ENCODE data around the gene CHSY1. TPM values are rescaled to one million over a fixed set of nuclear protein-coding genes. Genes with fewer than 3 reads are reported as not detected.

The CHSY1 gene
- total RNA-seq, 1 experiment from 2014 or later = 59.1 TPM

DNA sequence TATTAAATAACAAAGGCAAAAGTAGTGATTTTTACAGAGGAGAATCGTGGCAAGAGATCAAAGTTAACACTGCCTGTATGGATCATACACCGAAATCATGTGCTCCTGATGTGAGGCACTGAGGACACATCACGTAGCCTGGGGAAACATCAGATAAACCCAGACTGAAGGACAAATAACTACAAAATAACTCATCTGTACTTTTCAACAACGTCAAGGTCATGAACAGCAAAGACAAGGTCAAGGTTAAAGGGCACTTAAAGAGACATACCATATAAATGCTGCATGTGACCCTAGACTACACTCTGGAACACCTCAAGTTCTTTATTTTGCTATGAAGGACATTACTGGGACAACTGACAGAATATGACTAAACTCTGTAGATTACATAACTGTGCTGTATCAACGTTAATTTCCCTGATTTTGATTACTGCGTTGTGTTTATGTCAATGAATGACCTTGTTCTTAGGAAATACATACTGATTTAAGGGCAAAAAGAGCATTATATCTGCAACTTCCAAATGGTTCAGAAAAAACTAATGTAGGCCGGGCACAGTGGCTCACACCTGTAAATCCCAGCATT is 48.1 kb downstream of the CHSY1 start:
- H3K9me3 Mint-ChIP-seq = no peaks in the 10 kb centered on the region

More for the DNA sequence above, 48.1 kb downstream of the CHSY1 start:
- ATAC-seq (no peak), DNase-seq (ENCODE audit: low spot score) (no peak)
- ChIA-PET CTCF (no interaction called here), POLR2A (no interaction called here)
- H3K36me3 Mint-ChIP-seq = peaks cover 3% of the 10 kb centered on the region; the same call in 1 of the 2 replicates
- no peak for TF ChIP-seq RELA (CRISPR knock-in tag; IDR thresholded peaks at IDR 0.05; ENCODE audit: borderline replicate concordance)
- no peak for TF ChIP-seq FOXK1 (CRISPR knock-in tag; IDR thresholded peaks at IDR 0.05)
- TF ChIP-seq, protein P1, sequence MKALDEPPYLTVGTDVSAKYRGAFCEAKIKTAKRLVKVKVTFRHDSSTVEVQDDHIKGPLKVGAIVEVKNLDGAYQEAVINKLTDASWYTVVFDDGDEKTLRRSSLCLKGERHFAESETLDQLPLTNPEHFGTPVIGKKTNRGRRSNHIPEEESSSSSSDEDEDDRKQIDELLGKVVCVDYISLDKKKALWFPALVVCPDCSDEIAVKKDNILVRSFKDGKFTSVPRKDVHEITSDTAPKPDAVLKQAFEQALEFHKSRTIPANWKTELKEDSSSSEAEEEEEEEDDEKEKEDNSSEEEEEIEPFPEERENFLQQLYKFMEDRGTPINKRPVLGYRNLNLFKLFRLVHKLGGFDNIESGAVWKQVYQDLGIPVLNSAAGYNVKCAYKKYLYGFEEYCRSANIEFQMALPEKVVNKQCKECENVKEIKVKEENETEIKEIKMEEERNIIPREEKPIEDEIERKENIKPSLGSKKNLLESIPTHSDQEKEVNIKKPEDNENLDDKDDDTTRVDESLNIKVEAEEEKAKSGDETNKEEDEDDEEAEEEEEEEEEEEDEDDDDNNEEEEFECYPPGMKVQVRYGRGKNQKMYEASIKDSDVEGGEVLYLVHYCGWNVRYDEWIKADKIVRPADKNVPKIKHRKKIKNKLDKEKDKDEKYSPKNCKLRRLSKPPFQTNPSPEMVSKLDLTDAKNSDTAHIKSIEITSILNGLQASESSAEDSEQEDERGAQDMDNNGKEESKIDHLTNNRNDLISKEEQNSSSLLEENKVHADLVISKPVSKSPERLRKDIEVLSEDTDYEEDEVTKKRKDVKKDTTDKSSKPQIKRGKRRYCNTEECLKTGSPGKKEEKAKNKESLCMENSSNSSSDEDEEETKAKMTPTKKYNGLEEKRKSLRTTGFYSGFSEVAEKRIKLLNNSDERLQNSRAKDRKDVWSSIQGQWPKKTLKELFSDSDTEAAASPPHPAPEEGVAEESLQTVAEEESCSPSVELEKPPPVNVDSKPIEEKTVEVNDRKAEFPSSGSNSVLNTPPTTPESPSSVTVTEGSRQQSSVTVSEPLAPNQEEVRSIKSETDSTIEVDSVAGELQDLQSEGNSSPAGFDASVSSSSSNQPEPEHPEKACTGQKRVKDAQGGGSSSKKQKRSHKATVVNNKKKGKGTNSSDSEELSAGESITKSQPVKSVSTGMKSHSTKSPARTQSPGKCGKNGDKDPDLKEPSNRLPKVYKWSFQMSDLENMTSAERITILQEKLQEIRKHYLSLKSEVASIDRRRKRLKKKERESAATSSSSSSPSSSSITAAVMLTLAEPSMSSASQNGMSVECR (CRISPR knock-in tag; IDR thresholded peaks at IDR 0.05; ENCODE audit: borderline replicate concordance) = no peak
- TF ChIP-seq, protein P2, sequence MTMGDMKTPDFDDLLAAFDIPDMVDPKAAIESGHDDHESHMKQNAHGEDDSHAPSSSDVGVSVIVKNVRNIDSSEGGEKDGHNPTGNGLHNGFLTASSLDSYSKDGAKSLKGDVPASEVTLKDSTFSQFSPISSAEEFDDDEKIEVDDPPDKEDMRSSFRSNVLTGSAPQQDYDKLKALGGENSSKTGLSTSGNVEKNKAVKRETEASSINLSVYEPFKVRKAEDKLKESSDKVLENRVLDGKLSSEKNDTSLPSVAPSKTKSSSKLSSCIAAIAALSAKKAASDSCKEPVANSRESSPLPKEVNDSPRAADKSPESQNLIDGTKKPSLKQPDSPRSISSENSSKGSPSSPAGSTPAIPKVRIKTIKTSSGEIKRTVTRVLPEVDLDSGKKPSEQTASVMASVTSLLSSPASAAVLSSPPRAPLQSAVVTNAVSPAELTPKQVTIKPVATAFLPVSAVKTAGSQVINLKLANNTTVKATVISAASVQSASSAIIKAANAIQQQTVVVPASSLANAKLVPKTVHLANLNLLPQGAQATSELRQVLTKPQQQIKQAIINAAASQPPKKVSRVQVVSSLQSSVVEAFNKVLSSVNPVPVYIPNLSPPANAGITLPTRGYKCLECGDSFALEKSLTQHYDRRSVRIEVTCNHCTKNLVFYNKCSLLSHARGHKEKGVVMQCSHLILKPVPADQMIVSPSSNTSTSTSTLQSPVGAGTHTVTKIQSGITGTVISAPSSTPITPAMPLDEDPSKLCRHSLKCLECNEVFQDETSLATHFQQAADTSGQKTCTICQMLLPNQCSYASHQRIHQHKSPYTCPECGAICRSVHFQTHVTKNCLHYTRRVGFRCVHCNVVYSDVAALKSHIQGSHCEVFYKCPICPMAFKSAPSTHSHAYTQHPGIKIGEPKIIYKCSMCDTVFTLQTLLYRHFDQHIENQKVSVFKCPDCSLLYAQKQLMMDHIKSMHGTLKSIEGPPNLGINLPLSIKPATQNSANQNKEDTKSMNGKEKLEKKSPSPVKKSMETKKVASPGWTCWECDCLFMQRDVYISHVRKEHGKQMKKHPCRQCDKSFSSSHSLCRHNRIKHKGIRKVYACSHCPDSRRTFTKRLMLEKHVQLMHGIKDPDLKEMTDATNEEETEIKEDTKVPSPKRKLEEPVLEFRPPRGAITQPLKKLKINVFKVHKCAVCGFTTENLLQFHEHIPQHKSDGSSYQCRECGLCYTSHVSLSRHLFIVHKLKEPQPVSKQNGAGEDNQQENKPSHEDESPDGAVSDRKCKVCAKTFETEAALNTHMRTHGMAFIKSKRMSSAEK (CRISPR knock-in tag; IDR thresholded peaks at IDR 0.05; ENCODE audit: borderline replicate concordance) = no peak
- TF ChIP-seq, protein P3, sequence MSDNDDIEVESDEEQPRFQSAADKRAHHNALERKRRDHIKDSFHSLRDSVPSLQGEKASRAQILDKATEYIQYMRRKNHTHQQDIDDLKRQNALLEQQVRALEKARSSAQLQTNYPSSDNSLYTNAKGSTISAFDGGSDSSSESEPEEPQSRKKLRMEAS (CRISPR knock-in tag; IDR thresholded peaks at IDR 0.05) = no peak
- TF ChIP-seq SOX15 (CRISPR knock-in tag; IDR thresholded peaks at IDR 0.05) = no peak
- no peak for TF ChIP-seq NFYB (CRISPR knock-in tag; conservative IDR thresholded peaks at IDR 0.05; ENCODE audit: low read depth)
- TF ChIP-seq, protein P4, sequence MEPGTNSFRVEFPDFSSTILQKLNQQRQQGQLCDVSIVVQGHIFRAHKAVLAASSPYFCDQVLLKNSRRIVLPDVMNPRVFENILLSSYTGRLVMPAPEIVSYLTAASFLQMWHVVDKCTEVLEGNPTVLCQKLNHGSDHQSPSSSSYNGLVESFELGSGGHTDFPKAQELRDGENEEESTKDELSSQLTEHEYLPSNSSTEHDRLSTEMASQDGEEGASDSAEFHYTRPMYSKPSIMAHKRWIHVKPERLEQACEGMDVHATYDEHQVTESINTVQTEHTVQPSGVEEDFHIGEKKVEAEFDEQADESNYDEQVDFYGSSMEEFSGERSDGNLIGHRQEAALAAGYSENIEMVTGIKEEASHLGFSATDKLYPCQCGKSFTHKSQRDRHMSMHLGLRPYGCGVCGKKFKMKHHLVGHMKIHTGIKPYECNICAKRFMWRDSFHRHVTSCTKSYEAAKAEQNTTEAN (CRISPR knock-in tag; IDR thresholded peaks at IDR 0.05) = no peak
- TF ChIP-seq, protein P5, sequence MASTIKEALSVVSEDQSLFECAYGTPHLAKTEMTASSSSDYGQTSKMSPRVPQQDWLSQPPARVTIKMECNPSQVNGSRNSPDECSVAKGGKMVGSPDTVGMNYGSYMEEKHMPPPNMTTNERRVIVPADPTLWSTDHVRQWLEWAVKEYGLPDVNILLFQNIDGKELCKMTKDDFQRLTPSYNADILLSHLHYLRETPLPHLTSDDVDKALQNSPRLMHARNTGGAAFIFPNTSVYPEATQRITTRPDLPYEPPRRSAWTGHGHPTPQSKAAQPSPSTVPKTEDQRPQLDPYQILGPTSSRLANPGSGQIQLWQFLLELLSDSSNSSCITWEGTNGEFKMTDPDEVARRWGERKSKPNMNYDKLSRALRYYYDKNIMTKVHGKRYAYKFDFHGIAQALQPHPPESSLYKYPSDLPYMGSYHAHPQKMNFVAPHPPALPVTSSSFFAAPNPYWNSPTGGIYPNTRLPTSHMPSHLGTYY (CRISPR knock-in tag; IDR thresholded peaks at IDR 0.05) = no peak
- TF ChIP-seq, protein P6, sequence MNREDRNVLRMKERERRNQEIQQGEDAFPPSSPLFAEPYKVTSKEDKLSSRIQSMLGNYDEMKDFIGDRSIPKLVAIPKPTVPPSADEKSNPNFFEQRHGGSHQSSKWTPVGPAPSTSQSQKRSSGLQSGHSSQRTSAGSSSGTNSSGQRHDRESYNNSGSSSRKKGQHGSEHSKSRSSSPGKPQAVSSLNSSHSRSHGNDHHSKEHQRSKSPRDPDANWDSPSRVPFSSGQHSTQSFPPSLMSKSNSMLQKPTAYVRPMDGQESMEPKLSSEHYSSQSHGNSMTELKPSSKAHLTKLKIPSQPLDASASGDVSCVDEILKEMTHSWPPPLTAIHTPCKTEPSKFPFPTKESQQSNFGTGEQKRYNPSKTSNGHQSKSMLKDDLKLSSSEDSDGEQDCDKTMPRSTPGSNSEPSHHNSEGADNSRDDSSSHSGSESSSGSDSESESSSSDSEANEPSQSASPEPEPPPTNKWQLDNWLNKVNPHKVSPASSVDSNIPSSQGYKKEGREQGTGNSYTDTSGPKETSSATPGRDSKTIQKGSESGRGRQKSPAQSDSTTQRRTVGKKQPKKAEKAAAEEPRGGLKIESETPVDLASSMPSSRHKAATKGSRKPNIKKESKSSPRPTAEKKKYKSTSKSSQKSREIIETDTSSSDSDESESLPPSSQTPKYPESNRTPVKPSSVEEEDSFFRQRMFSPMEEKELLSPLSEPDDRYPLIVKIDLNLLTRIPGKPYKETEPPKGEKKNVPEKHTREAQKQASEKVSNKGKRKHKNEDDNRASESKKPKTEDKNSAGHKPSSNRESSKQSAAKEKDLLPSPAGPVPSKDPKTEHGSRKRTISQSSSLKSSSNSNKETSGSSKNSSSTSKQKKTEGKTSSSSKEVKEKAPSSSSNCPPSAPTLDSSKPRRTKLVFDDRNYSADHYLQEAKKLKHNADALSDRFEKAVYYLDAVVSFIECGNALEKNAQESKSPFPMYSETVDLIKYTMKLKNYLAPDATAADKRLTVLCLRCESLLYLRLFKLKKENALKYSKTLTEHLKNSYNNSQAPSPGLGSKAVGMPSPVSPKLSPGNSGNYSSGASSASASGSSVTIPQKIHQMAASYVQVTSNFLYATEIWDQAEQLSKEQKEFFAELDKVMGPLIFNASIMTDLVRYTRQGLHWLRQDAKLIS (CRISPR knock-in tag; IDR thresholded peaks at IDR 0.05; ENCODE audit: borderline replicate concordance) = no peak
- no peak for TF ChIP-seq SMAD3 (CRISPR knock-in tag; IDR thresholded peaks at IDR 0.05; ENCODE audit: borderline replicate concordance)
- no peak for TF ChIP-seq CREB1 (CRISPR knock-in tag; IDR thresholded peaks at IDR 0.05)
- peak overlapping the region; percentile 77; the same call in 1 of the 2 replicates for H3K27ac Mint-ChIP-seq
- no peak overlapping the region for H3K4me3 Mint-ChIP-seq
- no peaks in the 10 kb centered on the region for H3K27me3 Mint-ChIP-seq (ENCODE audit: low read depth)
- peaks cover 68% of the 10 kb centered on the region for H3K4me1 Mint-ChIP-seq

Measured in WTC11 (cell line).